HFF-Myc (cell line): ENCODE data around the gene CTCF.
A peak's percentile ranks its signal among the peaks of the same experiment; 100 is the strongest.

Experiments
- DNase-seq: peaks from one replicate; pipeline ENCODE4 v3.0.0-alpha.2; 2011; ENCODE audit warnings: low read depth; ENCODE audit errors: extremely low read depth
- H3K4me3 ChIP-seq: replicated peaks from 2 replicates; pipeline ENCODE4 v1.5.1; 2011; ENCODE audit warnings: low read depth, mild to moderate bottlenecking, control low read depth, low read length
- TF ChIP-seq, protein P1 (sequence below): IDR thresholded peaks from 2 replicates; pipeline ENCODE4 v1.5.1; 2012; ENCODE audit warnings: mild to moderate bottlenecking, low read depth, low read length, control low read depth; ENCODE audit errors: missing control alignments

The CTCF gene

DNA sequence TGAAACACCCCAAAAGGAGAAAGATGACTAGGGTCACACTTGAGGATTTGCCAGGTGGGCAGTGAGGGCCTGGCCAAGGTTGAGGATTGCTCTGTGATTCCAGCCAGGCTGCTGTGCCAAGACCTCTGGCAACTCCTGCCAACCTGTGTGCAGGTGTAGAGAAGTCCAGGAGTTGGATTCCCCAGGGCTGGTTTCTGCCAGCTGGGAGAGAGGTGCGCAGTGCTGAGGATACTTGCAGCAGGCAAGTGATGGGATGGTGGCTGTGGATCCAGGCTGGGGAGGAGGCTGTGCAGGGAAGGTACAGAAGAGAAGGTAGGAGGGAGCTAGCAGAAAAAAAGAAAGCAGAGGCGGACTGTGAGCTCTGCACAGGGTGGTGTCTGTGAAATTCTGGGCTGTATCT lies 27.1 kb upstream of the CTCF start:
- no peak overlapping the region for H3K4me3 ChIP-seq
- TF ChIP-seq, protein P1, sequence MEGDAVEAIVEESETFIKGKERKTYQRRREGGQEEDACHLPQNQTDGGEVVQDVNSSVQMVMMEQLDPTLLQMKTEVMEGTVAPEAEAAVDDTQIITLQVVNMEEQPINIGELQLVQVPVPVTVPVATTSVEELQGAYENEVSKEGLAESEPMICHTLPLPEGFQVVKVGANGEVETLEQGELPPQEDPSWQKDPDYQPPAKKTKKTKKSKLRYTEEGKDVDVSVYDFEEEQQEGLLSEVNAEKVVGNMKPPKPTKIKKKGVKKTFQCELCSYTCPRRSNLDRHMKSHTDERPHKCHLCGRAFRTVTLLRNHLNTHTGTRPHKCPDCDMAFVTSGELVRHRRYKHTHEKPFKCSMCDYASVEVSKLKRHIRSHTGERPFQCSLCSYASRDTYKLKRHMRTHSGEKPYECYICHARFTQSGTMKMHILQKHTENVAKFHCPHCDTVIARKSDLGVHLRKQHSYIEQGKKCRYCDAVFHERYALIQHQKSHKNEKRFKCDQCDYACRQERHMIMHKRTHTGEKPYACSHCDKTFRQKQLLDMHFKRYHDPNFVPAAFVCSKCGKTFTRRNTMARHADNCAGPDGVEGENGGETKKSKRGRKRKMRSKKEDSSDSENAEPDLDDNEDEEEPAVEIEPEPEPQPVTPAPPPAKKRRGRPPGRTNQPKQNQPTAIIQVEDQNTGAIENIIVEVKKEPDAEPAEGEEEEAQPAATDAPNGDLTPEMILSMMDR, result no peak
- DNase-seq, result no peak

GRCh38 chr16:67537270-67537635 lies 25.1 kb upstream of the CTCF start:
- no peak for DNase-seq
- TF ChIP-seq, protein P1, result no peak
- peak overlapping the region; percentile 54 for H3K4me3 ChIP-seq

DNA sequence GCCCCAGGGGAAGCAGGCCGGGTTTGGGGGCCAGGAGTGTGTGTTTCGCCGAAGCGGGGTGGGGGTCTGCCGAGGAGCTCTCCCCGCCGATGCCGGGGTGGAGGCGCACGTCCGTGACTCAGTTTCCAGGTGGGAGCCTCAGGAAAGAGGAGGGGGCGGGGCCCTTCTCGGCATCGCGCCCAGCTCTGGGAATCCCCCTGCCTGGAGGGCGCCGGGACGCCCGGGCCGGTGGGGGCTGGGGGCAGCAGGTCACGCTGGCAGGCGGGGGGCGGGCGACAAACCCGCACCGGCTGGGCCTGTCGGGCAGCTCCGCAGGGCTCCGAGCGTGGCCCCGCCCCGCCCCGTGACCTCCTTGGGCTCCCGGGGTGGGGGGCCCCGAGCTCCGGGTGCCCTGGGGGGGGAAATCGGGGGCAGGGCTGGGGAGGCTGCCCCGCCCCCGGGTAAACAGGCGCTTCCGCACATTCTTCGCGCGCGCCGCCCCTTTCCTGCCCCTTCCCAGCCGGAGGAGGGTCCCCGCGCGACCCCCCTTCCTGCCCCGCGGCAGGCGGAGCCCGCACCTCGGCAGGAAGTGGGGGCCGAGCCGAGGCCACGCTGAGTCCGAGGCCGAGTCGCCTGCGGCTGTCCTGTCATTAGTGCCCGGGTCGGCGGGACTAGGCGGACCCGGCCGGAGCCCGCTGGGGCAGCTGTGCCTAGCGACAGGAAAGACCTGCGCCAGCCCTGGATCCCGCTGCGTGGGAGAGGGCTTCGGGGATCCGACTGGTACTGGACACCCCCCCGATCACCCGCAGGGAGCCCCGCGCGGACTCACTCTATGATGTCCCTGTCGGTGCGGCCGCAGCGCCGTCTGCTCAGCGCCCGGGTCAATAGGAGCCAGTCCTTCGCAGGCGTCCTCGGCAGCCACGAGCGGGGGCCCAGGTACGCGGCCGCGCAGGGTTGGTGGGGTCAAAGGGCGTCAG lies 24.4 kb upstream of the CTCF start:
- DNase-seq, result no peak
- TF ChIP-seq, protein P1, result no peak
- H3K4me3 ChIP-seq, result peak overlapping the region; percentile 54

DNA sequence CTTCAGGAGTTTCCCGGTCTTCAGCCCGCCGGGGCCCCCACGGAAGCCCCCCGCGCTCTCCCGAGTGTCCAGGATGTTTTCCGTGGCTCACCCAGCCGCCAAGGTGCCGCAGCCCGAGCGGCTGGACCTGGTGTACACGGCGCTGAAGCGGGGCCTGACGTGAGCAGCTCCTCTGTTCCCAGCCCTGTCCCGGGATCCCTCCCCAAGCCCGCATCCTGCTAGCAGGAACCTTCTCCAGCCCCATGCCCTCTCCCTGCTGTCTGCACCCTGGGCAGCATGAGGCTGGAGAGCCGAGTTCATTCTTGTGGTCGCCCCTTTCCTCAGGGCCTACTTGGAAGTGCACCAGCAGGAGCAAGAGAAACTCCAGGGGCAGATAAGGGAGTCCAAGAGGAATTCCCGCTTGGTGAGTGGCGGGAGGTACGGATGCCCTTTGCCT lies 23.6 kb upstream of the CTCF start:
- no peak for DNase-seq
- TF ChIP-seq, protein P1, result no peak
- H3K4me3 ChIP-seq, result peak overlapping the region; percentile 54

- TF ChIP-seq, protein P1, result no peak
- H3K4me3 ChIP-seq, result no peak overlapping the region
- DNase-seq, result no peak
Measured at GRCh38 chr16:67539271-67539670, 23.1 kb upstream of the CTCF start.

DNA sequence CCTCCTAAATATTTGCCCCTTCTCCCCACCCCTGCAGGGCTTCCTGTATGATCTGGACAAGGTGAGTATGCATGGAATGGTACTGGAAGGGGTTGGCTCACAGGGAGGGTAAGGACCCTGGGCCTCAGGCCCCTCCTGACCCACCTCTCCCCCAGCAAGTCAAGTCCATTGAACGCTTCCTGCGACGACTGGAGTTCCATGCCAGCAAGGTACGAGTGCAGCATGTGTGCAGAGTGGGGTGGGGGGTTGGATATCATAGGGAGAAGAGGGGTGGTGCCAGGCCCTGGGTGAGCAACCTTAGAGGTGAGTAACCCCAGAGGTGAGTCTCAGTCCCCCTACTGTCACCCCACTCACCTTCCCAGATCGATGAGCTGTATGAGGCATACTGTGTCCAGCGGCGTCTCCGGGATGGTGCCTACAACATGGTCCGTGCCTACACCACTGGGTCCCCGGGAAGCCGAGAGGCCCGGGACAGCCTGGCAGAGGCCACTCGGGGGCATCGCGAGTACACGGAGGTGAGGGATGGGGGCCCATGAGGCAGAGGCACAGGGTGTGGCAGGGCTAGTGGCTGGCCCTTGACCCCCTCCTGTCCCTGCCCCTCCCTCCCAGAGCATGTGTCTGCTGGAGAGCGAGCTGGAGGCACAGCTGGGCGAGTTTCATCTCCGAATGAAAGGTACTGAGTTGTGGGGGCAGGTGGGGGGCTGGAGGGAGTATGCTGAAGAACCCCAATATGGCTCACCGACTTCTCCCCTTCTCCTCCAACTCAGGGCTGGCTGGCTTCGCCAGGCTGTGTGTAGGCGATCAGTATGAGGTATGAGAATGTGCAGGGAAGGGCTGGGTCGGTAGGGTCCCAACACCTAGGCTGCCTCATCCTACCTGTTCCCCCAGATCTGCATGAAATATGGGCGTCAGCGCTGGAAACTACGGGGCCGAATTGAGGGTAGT lies 22.4 kb upstream of the CTCF start:
- TF ChIP-seq, protein P1, result no peak
- no peak overlapping the region for H3K4me3 ChIP-seq
- no peak for DNase-seq
